Vein endothelial cell (primary cell): ENCODE measurements around the gene COPS2. TPM values are rescaled to one million over a fixed set of nuclear protein-coding genes. Genes with fewer than 3 reads are reported as not detected.

Source experiments
- small RNA-seq: library from RNA; depleted of rRNA; stranded (forward); fragments of <200 nt; gene quantifications from one replicate; pipeline ENCODE3, GENCODE V24; 2012
- total RNA-seq: library from RNA; depleted of rRNA; stranded (reverse); fragments of >200 nt; gene quantifications from 2 replicates; pipeline ENCODE4 v1.2.3, GENCODE V29; 2012

Gene COPS2
- 66.0 and 82.3 TPM in 2 replicates for total RNA-seq

GRCh38 chr15:49155110-49155833, at the start of gene COPS2:
Gene COPS2 (minus strand): TSS chr15:49155599. CDS start chr15:49155578, 21 bp downstream.

GRCh38 chr15:49169880-49170597, 14.6 kb upstream of the COPS2 start, which contains the start of gene GALK2:
Gene GALK2 (plus strand): TSS chr15:49170247. CDS start chr15:49170323, 76 bp downstream.

Small RNA genes lying within 50 kb of the gene (small RNA-seq; reads per million reads assigned to genes)
- not detected for gene MIR4716
- not detected for gene RF00019
- not detected for gene RN7SL307P

Other genes with a start within 250 kb of the COPS2 start
- gene SHC4, start 191.7 kb downstream of the COPS2 start, total RNA-seq: 0.65 and 0.96 TPM in 2 replicates
- 38.2 and 41.2 TPM in 2 replicates for gene SECISBP2L, start 109.2 kb downstream of the COPS2 start, total RNA-seq
- 39.2 and 45.9 TPM in 2 replicates for gene GALK2, start 14.6 kb upstream of the COPS2 start, total RNA-seq